SK-N-SH (cell line): ENCODE results near the gene CFAP68. TPM values are rescaled to one million over a fixed set of nuclear protein-coding genes. Genes with fewer than 3 reads are reported as not detected.

Source experiments
- CTCF ChIA-PET: fragments of 300-600, 350-600 bp; formaldehyde crosslinking; extraction: SDS; loops from one replicate; lab custom pipeline; 2021; lab: Yijun Ruan, JAX
- POLR2A ChIA-PET: fragments of 350-600 bp; sonication (Branson Sonifier 250); formaldehyde crosslinking; extraction: SDS; loops from one replicate; lab custom pipeline; 2020; ENCODE audit warnings: antibody characterized with exemption, inconsistent platforms; lab: Yijun Ruan, JAX
- DNase-seq: peaks from one replicate; pipeline ENCODE4 v3.0.0; 2012
- H2AFZ ChIP-seq: fragments of 200-600 bp; sonication (generic); 2 replicates; pipeline ENCODE4 v1.8.1; 2016; ENCODE audit warnings: antibody characterized with exemption, mild to moderate bottlenecking, low read depth
- H3F3A ChIP-seq: fragments of 200-600 bp; sonication (generic); replicated peaks from 2 replicates; pipeline ENCODE3; 2016; ENCODE audit warnings: antibody characterized with exemption, mild to moderate bottlenecking; ENCODE audit not compliant: insufficient read depth
- H3K27ac ChIP-seq, 2 experiments: fragments of 200-500 bp in 1 of 2; fragments of 200-600 bp in 1 of 2; sonication (Bioruptor generic) in 1 of 2; sonication (generic), shearing (Covaris generic) in 1 of 2; 2 replicates each; pipeline versions ENCODE4 v1.5.1 to v1.6.1; 2014 to 2016; ENCODE audit warnings: low read depth in 2 of 2, inconsistent platforms in 1 of 2, low read length in 1 of 2, mild to moderate bottlenecking in 1 of 2, mixed read lengths in 1 of 2
- H3K27me3 ChIP-seq: fragments of 200-600 bp; sonication (generic), shearing (Covaris generic); 2 replicates; pipeline ENCODE4 v1.6.1; 2016; ENCODE audit warnings: mixed run types; ENCODE audit not compliant: insufficient read depth
- H3K36me3 ChIP-seq, 2 experiments: fragments of 200-500 bp in 1 of 2; fragments of 200-600 bp in 1 of 2; sonication (Bioruptor generic) in 1 of 2; sonication (generic) in 1 of 2; replicated peaks in 1 of 2; 2 replicates each; pipeline versions ENCODE3 to v1.5.1; 2014 to 2016; ENCODE audit warnings: low read length in 1 of 2, mild to moderate bottlenecking in 1 of 2; ENCODE audit not compliant: insufficient read depth in 2 of 2, control insufficient read depth in 1 of 2
- H3K4me1 ChIP-seq, 2 experiments: fragments of 200-500 bp in 1 of 2; fragments of 200-600 bp in 1 of 2; sonication (Bioruptor generic) in 1 of 2; sonication (generic), shearing (Covaris generic) in 1 of 2; 2 replicates each; pipeline versions ENCODE4 v1.5.1 to v1.6.1; 2014 to 2016; ENCODE audit warnings: low read depth in 1 of 2, low read length in 1 of 2, mixed run types in 1 of 2; ENCODE audit not compliant: insufficient read depth in 2 of 2, control insufficient read depth in 1 of 2
- H3K4me2 ChIP-seq: fragments of 200-600 bp; sonication (generic), shearing (Covaris generic); 2 replicates; pipeline ENCODE4 v1.6.1; 2017; ENCODE audit warnings: mixed run types
- H3K4me3 ChIP-seq, 2 experiments: fragments of 200-500 bp in 1 of 2; fragments of 200-600 bp in 1 of 2; sonication (Bioruptor generic) in 1 of 2; sonication (generic), shearing (Covaris generic) in 1 of 2; 2 replicates each; pipeline versions ENCODE4 v1.5.1 to v1.8.1; 2014 to 2016; ENCODE audit warnings: low read depth in 2 of 2, inconsistent platforms in 1 of 2, low read length in 1 of 2, mild to moderate bottlenecking in 1 of 2, mixed read lengths in 1 of 2, moderate library complexity in 1 of 2
- H3K79me2 ChIP-seq: fragments of 200-600 bp; sonication (generic); 2 replicates; pipeline ENCODE4 v1.8.1; 2017; ENCODE audit warnings: mild to moderate bottlenecking; ENCODE audit not compliant: insufficient read depth
- H3K9ac ChIP-seq: fragments of 200-600 bp; sonication (generic); 2 replicates; pipeline ENCODE4 v1.6.1; 2017; ENCODE audit warnings: mixed run types
- H3K9me2 ChIP-seq: fragments of 200-600 bp; sonication (generic); 2 replicates; pipeline ENCODE4 v1.6.1; 2017; ENCODE audit warnings: mixed run types
- H3K9me3 ChIP-seq: fragments of 200-600 bp; sonication (generic); 2 replicates; pipeline ENCODE4 v1.6.1; 2017; ENCODE audit warnings: mixed run types, mild to moderate bottlenecking, moderate library complexity
- H4K20me1 ChIP-seq: fragments of 200-600 bp; sonication (generic); 2 replicates; pipeline ENCODE4 v1.6.1; 2017; ENCODE audit warnings: mild to moderate bottlenecking, mixed run types; ENCODE audit not compliant: insufficient read depth
- CHD2 ChIP-seq: fragments of 150-350 bp; IDR thresholded peaks from 2 replicates; pipeline ENCODE4 v1.6.1; 2018; ENCODE audit warnings: low read length; ENCODE audit not compliant: partially characterized antibody
- EZH2phosphoT487 ChIP-seq: fragments of 200-600 bp; sonication (generic); IDR thresholded peaks from 2 replicates; pipeline ENCODE4 v1.6.1; 2017; ENCODE audit warnings: low read depth, mixed run types, mild to moderate bottlenecking, antibody characterized with exemption, moderate library complexity, borderline replicate concordance
- FOSL2 ChIP-seq: IDR thresholded peaks from 2 replicates; pipeline ENCODE4 v1.4.0; 2012; ENCODE audit warnings: low read depth, mild to moderate bottlenecking, moderate library complexity, borderline replicate concordance
- FOXM1 ChIP-seq: IDR thresholded peaks from 2 replicates; pipeline ENCODE4 v1.4.0; 2012; ENCODE audit warnings: low read depth, mild to moderate bottlenecking
- GATA2 ChIP-seq: sonication (generic); formaldehyde crosslinking; IDR thresholded peaks from 2 replicates; pipeline ENCODE4 v1.5.0; 2020; ENCODE audit warnings: mild to moderate bottlenecking, missing genetic modification reagents
- NFIC ChIP-seq: IDR thresholded peaks from 2 replicates; pipeline ENCODE4 v1.4.0; 2012; ENCODE audit warnings: borderline replicate concordance
- NRF1 ChIP-seq: IDR thresholded peaks from 2 replicates; pipeline ENCODE4 v1.6.1; 2012; ENCODE audit warnings: low read depth, mild to moderate bottlenecking, low read length
- POLR2AphosphoS5 ChIP-seq: IDR thresholded peaks from 2 replicates; pipeline ENCODE4 v1.6.1; 2012; ENCODE audit warnings: low read depth, low read length
- RAD21 ChIP-seq: IDR thresholded peaks from 2 replicates; pipeline ENCODE4 v1.6.1; 2012; ENCODE audit warnings: mild to moderate bottlenecking, low read length
- RCOR1 ChIP-seq: fragments of 150-350 bp; IDR thresholded peaks from 2 replicates; pipeline ENCODE4 v1.6.1; 2017; ENCODE audit warnings: antibody characterized with exemption, low read length
- RFX5 ChIP-seq: IDR thresholded peaks from 2 replicates; pipeline ENCODE4 v1.6.1; 2012; ENCODE audit warnings: mild to moderate bottlenecking, improper control_type of control experiment, low read length
- RXRA ChIP-seq: IDR thresholded peaks from 2 replicates; pipeline ENCODE4 v1.4.0; 2012; ENCODE audit warnings: low read depth, mild to moderate bottlenecking, borderline replicate concordance
- TEAD4 ChIP-seq: IDR thresholded peaks from 2 replicates; pipeline ENCODE4 v1.4.0; 2012; ENCODE audit warnings: mild to moderate bottlenecking, borderline replicate concordance; ENCODE audit not compliant: insufficient read depth
- USF1 ChIP-seq: IDR thresholded peaks from 2 replicates; pipeline ENCODE4 v1.4.0; 2012; ENCODE audit warnings: low read depth, borderline replicate concordance
- YY1 ChIP-seq: IDR thresholded peaks from 2 replicates; pipeline ENCODE4 v1.4.0; 2012; ENCODE audit warnings: low read depth, mild to moderate bottlenecking
- WGBS: methylation state at CpG from one replicate; pipeline ENCODE4 v1.1.6; 2017; ENCODE audit warnings: low lambda C conversion rate; 5-methylcytosine and 5-hydroxymethylcytosine counted together
- polyA plus RNA-seq, 3 experiments: library from polyadenylated mRNA; depleted of rRNA; stranded (reverse); fragments of >200 nt; gene quantifications; 2 replicates each; pipeline ENCODE4 v1.2.3, GENCODE V29; 2012
- TF ChIP-seq, protein P1 (sequence below): fragments of 150-350 bp; IDR thresholded peaks from 2 replicates; pipeline ENCODE4 v1.6.1; 2016; ENCODE audit warnings: mild to moderate bottlenecking, low read depth, low read length
- TF ChIP-seq, protein P2 (sequence below): IDR thresholded peaks from 2 replicates; pipeline ENCODE4; 2012
- TF ChIP-seq, protein P3 (sequence below): fragments of 150-350 bp; IDR thresholded peaks from 2 replicates; pipeline ENCODE4 v1.6.1; 2017; ENCODE audit warnings: antibody characterized with exemption, low read length, low read depth, borderline replicate concordance
- TF ChIP-seq, protein P4 (sequence below): IDR thresholded peaks from 2 replicates; pipeline ENCODE4 v1.4.0; 2012; ENCODE audit warnings: low read depth
- TF ChIP-seq, protein P5 (sequence below): IDR thresholded peaks from 2 replicates; pipeline ENCODE4 v1.4.0; 2012; ENCODE audit warnings: low read depth, borderline replicate concordance
- TF ChIP-seq, protein P6 (sequence below): IDR thresholded peaks from 2 replicates; pipeline ENCODE4 v1.6.1; 2012; ENCODE audit warnings: mild to moderate bottlenecking, low read depth, low read length, moderate library complexity

Gene CFAP68
- 36.7 and 61.2 TPM in 2 replicates for polyA plus RNA-seq (2012; rRNA removed)
- 46.8 and 79.7 TPM in 2 replicates for polyA plus RNA-seq (2012; cell fraction: cytosol; rRNA removed)
- 18.1 and 22.1 TPM in 2 replicates for polyA plus RNA-seq (2012; cell fraction: nucleus; rRNA removed)

- Histone ChIP-seq H2AFZ (peak within 1 kb of the TSS; percentile 93), H4K20me1 (no peaks in the 10 kb centered on the region), H3K27me3 (no peaks in the 10 kb centered on the region), H3K79me2 (peaks cover 6% of the 10 kb centered on the region; the same call in 1 of the 2 replicates), H3K36me3 (peaks cover 0 to 18% of the 10 kb centered on the region in 2 experiments), H3K9me3 (no peaks in the 10 kb centered on the region), H3K27ac (peak within 1 kb of the TSS; percentile 86 to 98), H3K4me3 (peak within 1 kb of the TSS; percentile 72 to 84), H3K9ac (peak within 1 kb of the TSS; percentile 71), H3F3A (peaks cover 4% of the 10 kb centered on the region), H3K9me2 (no peaks in the 10 kb centered on the region), H3K4me2 (peak within 1 kb of the TSS; percentile 75), H3K4me1 (peaks cover 0 to 8% of the 10 kb centered on the region in 2 experiments; a peak in 2 of 4 replicates)
- under 1% methylated on average over 41 of the region's 55 CpGs for WGBS
- ChIA-PET POLR2A (interaction anchor here (1.0 kb wide), 1 partner anchor 48 kb away, joined by 5 read pairs; no protein-coding TSS in a partner anchor), CTCF (interaction anchor here (1.0 to 1.7 kb wide), 7 partner anchors 10 to 144 kb away, joined by 3 to 8 read pairs (median 3); no protein-coding TSS in a partner anchor)
- DNase-seq, result peak; percentile 93
- TF ChIP-seq, protein P1, sequence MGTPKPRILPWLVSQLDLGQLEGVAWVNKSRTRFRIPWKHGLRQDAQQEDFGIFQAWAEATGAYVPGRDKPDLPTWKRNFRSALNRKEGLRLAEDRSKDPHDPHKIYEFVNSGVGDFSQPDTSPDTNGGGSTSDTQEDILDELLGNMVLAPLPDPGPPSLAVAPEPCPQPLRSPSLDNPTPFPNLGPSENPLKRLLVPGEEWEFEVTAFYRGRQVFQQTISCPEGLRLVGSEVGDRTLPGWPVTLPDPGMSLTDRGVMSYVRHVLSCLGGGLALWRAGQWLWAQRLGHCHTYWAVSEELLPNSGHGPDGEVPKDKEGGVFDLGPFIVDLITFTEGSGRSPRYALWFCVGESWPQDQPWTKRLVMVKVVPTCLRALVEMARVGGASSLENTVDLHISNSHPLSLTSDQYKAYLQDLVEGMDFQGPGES, result no peak
- TF ChIP-seq RFX5 (0 out of 2 replicates have a peak, but pooled peaks have one; percentile 11), NRF1 (peak; percentile 58), FOSL2 (peak; percentile 32; the same call in 1 of the 2 replicates), GATA2 (CRISPR knock-in tag) (no peak), EZH2phosphoT487 (no peak), FOXM1 (no peak), CHD2 (peak; percentile 36), RXRA (no peak), YY1 (peak; percentile 82), RCOR1 (no peak), NFIC (0 out of 2 replicates have a peak, but pooled peaks have one; percentile 10), POLR2AphosphoS5 (peak; percentile 78), TEAD4 (no peak), USF1 (no peak), RAD21 (peak; percentile 77)
- TF ChIP-seq, protein P2, sequence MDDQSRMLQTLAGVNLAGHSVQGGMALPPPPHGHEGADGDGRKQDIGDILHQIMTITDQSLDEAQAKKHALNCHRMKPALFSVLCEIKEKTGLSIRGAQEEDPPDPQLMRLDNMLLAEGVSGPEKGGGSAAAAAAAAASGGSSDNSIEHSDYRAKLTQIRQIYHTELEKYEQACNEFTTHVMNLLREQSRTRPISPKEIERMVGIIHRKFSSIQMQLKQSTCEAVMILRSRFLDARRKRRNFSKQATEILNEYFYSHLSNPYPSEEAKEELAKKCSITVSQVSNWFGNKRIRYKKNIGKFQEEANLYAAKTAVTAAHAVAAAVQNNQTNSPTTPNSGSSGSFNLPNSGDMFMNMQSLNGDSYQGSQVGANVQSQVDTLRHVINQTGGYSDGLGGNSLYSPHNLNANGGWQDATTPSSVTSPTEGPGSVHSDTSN, result no peak
- TF ChIP-seq, protein P3, sequence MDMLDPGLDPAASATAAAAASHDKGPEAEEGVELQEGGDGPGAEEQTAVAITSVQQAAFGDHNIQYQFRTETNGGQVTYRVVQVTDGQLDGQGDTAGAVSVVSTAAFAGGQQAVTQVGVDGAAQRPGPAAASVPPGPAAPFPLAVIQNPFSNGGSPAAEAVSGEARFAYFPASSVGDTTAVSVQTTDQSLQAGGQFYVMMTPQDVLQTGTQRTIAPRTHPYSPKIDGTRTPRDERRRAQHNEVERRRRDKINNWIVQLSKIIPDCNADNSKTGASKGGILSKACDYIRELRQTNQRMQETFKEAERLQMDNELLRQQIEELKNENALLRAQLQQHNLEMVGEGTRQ, result no peak
- TF ChIP-seq, protein P4, sequence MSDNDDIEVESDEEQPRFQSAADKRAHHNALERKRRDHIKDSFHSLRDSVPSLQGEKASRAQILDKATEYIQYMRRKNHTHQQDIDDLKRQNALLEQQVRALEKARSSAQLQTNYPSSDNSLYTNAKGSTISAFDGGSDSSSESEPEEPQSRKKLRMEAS, result peak; percentile 87
- TF ChIP-seq, protein P5, sequence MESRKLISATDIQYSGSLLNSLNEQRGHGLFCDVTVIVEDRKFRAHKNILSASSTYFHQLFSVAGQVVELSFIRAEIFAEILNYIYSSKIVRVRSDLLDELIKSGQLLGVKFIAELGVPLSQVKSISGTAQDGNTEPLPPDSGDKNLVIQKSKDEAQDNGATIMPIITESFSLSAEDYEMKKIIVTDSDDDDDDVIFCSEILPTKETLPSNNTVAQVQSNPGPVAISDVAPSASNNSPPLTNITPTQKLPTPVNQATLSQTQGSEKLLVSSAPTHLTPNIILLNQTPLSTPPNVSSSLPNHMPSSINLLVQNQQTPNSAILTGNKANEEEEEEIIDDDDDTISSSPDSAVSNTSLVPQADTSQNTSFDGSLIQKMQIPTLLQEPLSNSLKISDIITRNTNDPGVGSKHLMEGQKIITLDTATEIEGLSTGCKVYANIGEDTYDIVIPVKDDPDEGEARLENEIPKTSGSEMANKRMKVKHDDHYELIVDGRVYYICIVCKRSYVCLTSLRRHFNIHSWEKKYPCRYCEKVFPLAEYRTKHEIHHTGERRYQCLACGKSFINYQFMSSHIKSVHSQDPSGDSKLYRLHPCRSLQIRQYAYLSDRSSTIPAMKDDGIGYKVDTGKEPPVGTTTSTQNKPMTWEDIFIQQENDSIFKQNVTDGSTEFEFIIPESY, result no peak
- TF ChIP-seq, protein P6, sequence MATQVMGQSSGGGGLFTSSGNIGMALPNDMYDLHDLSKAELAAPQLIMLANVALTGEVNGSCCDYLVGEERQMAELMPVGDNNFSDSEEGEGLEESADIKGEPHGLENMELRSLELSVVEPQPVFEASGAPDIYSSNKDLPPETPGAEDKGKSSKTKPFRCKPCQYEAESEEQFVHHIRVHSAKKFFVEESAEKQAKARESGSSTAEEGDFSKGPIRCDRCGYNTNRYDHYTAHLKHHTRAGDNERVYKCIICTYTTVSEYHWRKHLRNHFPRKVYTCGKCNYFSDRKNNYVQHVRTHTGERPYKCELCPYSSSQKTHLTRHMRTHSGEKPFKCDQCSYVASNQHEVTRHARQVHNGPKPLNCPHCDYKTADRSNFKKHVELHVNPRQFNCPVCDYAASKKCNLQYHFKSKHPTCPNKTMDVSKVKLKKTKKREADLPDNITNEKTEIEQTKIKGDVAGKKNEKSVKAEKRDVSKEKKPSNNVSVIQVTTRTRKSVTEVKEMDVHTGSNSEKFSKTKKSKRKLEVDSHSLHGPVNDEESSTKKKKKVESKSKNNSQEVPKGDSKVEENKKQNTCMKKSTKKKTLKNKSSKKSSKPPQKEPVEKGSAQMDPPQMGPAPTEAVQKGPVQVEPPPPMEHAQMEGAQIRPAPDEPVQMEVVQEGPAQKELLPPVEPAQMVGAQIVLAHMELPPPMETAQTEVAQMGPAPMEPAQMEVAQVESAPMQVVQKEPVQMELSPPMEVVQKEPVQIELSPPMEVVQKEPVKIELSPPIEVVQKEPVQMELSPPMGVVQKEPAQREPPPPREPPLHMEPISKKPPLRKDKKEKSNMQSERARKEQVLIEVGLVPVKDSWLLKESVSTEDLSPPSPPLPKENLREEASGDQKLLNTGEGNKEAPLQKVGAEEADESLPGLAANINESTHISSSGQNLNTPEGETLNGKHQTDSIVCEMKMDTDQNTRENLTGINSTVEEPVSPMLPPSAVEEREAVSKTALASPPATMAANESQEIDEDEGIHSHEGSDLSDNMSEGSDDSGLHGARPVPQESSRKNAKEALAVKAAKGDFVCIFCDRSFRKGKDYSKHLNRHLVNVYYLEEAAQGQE, result peak; percentile 43; the same call in 1 of the 2 replicates
Observed at GRCh38 chr11:111878849-111879636, at the start of gene CFAP68, which contains the start of gene FDXACB1. Gene CFAP68, plus strand, starts transcription at chr11:111879541. Its CDS starts 20 bp downstream, at chr11:111879561. Gene FDXACB1, minus strand, starts transcription at chr11:111879165. Its CDS starts 33 bp downstream, at chr11:111879132.
